Measurements from ENCODE around the gene ZNF385A.

ZNF385A gene

DNA sequence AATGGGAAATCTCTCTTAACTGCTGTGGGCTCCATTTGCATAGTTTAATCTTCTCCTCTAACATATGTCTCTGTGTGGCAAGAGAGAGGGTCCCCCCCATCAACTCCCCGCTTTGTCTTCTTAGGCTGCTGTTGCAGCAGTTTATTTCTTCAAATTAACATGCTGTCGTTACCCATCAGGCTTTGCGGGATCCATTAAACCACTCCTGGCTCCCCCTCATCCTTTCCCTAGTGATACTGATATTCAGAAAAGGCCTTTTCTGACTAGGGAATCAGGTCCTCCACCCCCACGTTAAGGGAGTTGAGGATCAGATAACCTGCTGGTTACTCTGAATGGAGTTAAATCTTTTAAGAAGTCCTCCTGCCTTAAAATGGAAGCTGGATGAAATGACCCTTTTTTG is 35.5 kb downstream of the ZNF385A start:
- Histone ChIP-seq H3K9me3 (ENCODE audit: insufficient read depth, low read length, severe bottlenecking) (no peaks in the 10 kb centered on the region), H3K9ac (ENCODE audit: low read depth, low read length) (no peak overlapping the region), H3K4me2 (ENCODE audit: insufficient read depth, low read length) (no peak overlapping the region), H4K20me1 (ENCODE audit: insufficient read depth, low read length) (no peaks in the 10 kb centered on the region), H3K27ac (ENCODE audit: low read length) (no peak overlapping the region), H3K79me2 (ENCODE audit: insufficient read depth, low read length) (no peaks in the 10 kb centered on the region), H2AFZ (ENCODE audit: low read depth, low read length) (no peak overlapping the region), H3K36me3 (ENCODE audit: insufficient read depth, low read length) (peaks cover 67% of the 10 kb centered on the region), H3K27me3 (ENCODE audit: insufficient read depth, low read length, poor library complexity) (no peaks in the 10 kb centered on the region), H3K4me3 (ENCODE audit: low read depth in 1 of 2, low read length in 2 of 2) (no peak overlapping the region), H3K4me1 (ENCODE audit: insufficient read depth, low read length) (no peaks in the 10 kb centered on the region)
- ATAC-seq (ENCODE audit: insufficient read depth, low read depth) (no peak), DNase-seq (no peak)
- TF ChIP-seq EZH2 (IDR thresholded peaks at IDR 0.05; ENCODE audit: borderline replicate concordance, low read depth, low read length, severe bottlenecking) = no peak
- TF ChIP-seq, protein P1, sequence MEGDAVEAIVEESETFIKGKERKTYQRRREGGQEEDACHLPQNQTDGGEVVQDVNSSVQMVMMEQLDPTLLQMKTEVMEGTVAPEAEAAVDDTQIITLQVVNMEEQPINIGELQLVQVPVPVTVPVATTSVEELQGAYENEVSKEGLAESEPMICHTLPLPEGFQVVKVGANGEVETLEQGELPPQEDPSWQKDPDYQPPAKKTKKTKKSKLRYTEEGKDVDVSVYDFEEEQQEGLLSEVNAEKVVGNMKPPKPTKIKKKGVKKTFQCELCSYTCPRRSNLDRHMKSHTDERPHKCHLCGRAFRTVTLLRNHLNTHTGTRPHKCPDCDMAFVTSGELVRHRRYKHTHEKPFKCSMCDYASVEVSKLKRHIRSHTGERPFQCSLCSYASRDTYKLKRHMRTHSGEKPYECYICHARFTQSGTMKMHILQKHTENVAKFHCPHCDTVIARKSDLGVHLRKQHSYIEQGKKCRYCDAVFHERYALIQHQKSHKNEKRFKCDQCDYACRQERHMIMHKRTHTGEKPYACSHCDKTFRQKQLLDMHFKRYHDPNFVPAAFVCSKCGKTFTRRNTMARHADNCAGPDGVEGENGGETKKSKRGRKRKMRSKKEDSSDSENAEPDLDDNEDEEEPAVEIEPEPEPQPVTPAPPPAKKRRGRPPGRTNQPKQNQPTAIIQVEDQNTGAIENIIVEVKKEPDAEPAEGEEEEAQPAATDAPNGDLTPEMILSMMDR (IDR thresholded peaks at IDR 0.05; ENCODE audit: borderline replicate concordance, extremely low read depth, low read length, poor library complexity, severe bottlenecking) = no peak

DNA sequence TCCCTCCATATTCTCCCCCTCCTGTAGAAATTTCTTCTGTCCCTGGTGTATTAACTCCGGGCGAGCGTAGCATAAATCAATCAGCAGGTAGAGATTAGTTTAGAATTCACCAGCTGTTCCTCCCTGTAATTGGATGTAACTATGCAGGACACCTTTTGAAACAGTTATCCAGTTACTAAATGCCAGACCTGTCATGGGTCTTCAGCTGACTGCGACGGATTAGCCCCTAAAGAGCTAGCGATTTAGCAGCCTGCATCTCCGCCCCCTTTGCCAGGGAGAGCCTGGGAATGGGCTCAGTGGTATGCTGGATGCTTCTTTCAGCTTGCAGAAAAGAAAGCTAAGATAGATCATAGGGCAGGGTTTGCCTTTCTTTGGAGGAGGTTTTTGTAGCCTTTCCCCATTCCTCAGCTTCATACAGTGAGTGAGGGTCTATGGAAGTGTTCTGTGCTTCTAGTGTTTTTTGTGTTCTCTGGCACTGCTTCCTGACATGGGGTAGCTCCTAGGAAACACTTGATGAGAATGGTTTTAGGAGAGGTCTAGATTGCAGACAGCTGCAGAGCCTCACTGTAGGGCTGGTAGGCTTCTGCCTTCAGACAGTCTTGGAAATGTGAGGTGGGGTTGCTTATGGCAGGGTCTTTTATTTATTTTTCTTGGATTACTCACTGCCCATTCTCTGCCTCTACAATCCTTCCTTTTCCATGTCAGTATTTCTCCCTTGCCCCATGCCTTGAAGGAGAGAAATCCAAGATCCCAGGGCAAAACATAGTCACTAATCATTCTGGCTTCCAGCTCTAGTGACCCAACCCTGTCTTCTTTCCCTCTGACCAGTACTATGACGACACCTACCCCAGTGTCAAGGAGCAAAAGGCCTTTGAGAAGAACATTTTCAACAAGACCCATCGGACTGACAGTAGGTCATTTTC is 42.9 kb downstream of the ZNF385A start:
- Histone ChIP-seq H4K20me1 (ENCODE audit: insufficient read depth, low read length) (peaks cover 3% of the 10 kb centered on the region; the same call in 1 of the 2 replicates), H3K27ac (ENCODE audit: low read length) (no peak overlapping the region), H3K36me3 (ENCODE audit: insufficient read depth, low read length) (peaks cover 55% of the 10 kb centered on the region), H3K9me3 (ENCODE audit: insufficient read depth, low read length, severe bottlenecking) (no peaks in the 10 kb centered on the region), H3K4me2 (ENCODE audit: insufficient read depth, low read length) (no peak overlapping the region), H3K27me3 (ENCODE audit: insufficient read depth, low read length, poor library complexity) (no peaks in the 10 kb centered on the region), H3K4me3 (ENCODE audit: low read depth in 1 of 2, low read length in 2 of 2) (no peak overlapping the region), H2AFZ (ENCODE audit: low read depth, low read length) (no peak overlapping the region), H3K9ac (ENCODE audit: low read depth, low read length) (no peak overlapping the region), H3K4me1 (ENCODE audit: insufficient read depth, low read length) (no peaks in the 10 kb centered on the region), H3K79me2 (ENCODE audit: insufficient read depth, low read length) (peaks cover 23% of the 10 kb centered on the region)
- DNase-seq (no peak), ATAC-seq (ENCODE audit: insufficient read depth, low read depth) (no peak)
- TF ChIP-seq, protein P1 (IDR thresholded peaks at IDR 0.05; ENCODE audit: borderline replicate concordance, extremely low read depth, low read length, poor library complexity, severe bottlenecking) = no peak
- no peak for TF ChIP-seq EZH2 (IDR thresholded peaks at IDR 0.05; ENCODE audit: borderline replicate concordance, low read depth, low read length, severe bottlenecking)

DNA sequence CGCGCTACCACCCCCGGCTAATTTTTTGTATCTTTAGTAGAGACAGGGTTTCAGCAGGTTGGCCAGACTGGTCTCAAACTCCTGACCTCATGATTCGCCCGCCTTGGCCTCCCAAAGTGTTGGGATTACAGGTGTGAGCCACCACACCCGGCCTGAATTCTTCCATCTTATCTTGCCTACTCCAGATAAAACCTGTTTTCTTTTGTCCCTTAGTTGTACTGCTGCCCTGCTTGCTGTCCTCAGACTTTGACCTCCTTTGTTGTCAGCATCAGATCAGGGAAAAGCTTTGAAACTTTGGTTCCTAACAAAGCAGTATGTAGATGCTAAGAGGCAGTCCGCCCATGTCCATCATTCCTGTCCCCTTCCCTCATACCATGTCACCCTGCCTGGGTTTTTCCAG is 43.7 kb downstream of the ZNF385A start:
- H3K9ac ChIP-seq (ENCODE audit: low read depth, low read length) = no peak overlapping the region
- ATAC-seq (ENCODE audit: insufficient read depth, low read depth) (no peak), DNase-seq (no peak)
- H3K4me1 ChIP-seq (ENCODE audit: insufficient read depth, low read length) = no peaks in the 10 kb centered on the region
- peaks cover 3% of the 10 kb centered on the region; the same call in 1 of the 2 replicates for H4K20me1 ChIP-seq (ENCODE audit: insufficient read depth, low read length)
- H3K9me3 ChIP-seq (ENCODE audit: insufficient read depth, low read length, severe bottlenecking) = no peaks in the 10 kb centered on the region
- TF ChIP-seq, protein P1 (IDR thresholded peaks at IDR 0.05; ENCODE audit: borderline replicate concordance, extremely low read depth, low read length, poor library complexity, severe bottlenecking) = no peak
- TF ChIP-seq EZH2 (IDR thresholded peaks at IDR 0.05; ENCODE audit: borderline replicate concordance, low read depth, low read length, severe bottlenecking) = no peak
- H2AFZ ChIP-seq (ENCODE audit: low read depth, low read length) = no peak overlapping the region
- H3K27me3 ChIP-seq (ENCODE audit: insufficient read depth, low read length, poor library complexity) = no peaks in the 10 kb centered on the region
- peaks cover 47% of the 10 kb centered on the region for H3K36me3 ChIP-seq (ENCODE audit: insufficient read depth, low read length)
- H3K4me2 ChIP-seq (ENCODE audit: insufficient read depth, low read length) = no peak overlapping the region
- H3K79me2 ChIP-seq (ENCODE audit: insufficient read depth, low read length) = peaks cover 25% of the 10 kb centered on the region
- H3K4me3 ChIP-seq (ENCODE audit: low read depth in 1 of 2, low read length in 2 of 2) = no peak overlapping the region
- H3K27ac ChIP-seq (ENCODE audit: low read length) = no peak overlapping the region

All from DND-41 (cell line).